HG02870 (cell line): ENCODE data around the gene CCL28.

ENCODE experiments used
- ATAC-seq: cut with Tn5 transposase; IDR thresholded peaks from one replicate; pipeline ENCODE4 v1.9.1; 2021; ENCODE audit warnings: mild to moderate bottlenecking, moderate library complexity; ENCODE audit not compliant: unreplicated experiment

The CCL28 gene

GRCh38 chr5:43358726-43359125 is 53.5 kb downstream of the CCL28 start:
- ATAC-seq, result no peak

- ATAC-seq, result no peak
Observed at GRCh38 chr5:43358301-43358700, 53.9 kb downstream of the CCL28 start.

- no peak for ATAC-seq
Observed at GRCh38 chr5:43357878-43358281, 54.3 kb downstream of the CCL28 start.

- no peak for ATAC-seq
Observed at GRCh38 chr5:43357067-43357466, 55.1 kb downstream of the CCL28 start.

- ATAC-seq, result no peak
Observed at GRCh38 chr5:43354774-43355173, 57.4 kb downstream of the CCL28 start.

- no peak for ATAC-seq
Observed at GRCh38 chr5:43353668-43354067, 58.5 kb downstream of the CCL28 start.

GRCh38 chr5:43352915-43353314 is 59.3 kb downstream of the CCL28 start:
- no peak for ATAC-seq

- no peak for ATAC-seq
Observed at GRCh38 chr5:43352131-43352530, 60.1 kb downstream of the CCL28 start.

GRCh38 chr5:43348861-43349363 is 63.3 kb downstream of the CCL28 start:
- ATAC-seq, result no peak

GRCh38 chr5:43348207-43348606 is 64.0 kb downstream of the CCL28 start:
- no peak for ATAC-seq

- ATAC-seq, result no peak
Observed at GRCh38 chr5:43338862-43339261, 73.3 kb downstream of the CCL28 start.

GRCh38 chr5:43336159-43336558 is 76.0 kb downstream of the CCL28 start:
- no peak for ATAC-seq

GRCh38 chr5:43335681-43336080 is 76.5 kb downstream of the CCL28 start:
- no peak for ATAC-seq

- ATAC-seq, result no peak
Observed at GRCh38 chr5:43332401-43332800, 79.8 kb downstream of the CCL28 start.
